SK-N-SH treated with all-trans-retinoic acid at 6 μM for 48 hours (cell line): ENCODE data around the gene DCLK1.

ENCODE experiments used
- ARNTL ChIP-seq: fragments of 450-650 bp; formaldehyde crosslinking; IDR thresholded peaks from 2 replicates; pipeline ENCODE4 v1.5.0; 2020; ENCODE audit warnings: low read depth, mild to moderate bottlenecking, moderate library complexity, borderline replicate concordance
- BACH2 ChIP-seq: fragments of 250-450 bp; sonication (Bioruptor Pico); IDR thresholded peaks from 2 replicates; pipeline ENCODE4 v1.9.0; 2021; ENCODE audit warnings: mild to moderate bottlenecking, borderline replicate concordance
- OSR1 ChIP-seq: fragments of 250-450 bp; sonication (Bioruptor Pico); IDR thresholded peaks from 2 replicates; pipeline ENCODE4 v1.8.0; 2022; ENCODE audit warnings: moderate library complexity, mild to moderate bottlenecking, inconsistent platforms
- ZC3H10 ChIP-seq: fragments of 250-450 bp; sonication (Bioruptor Pico); IDR thresholded peaks from 2 replicates; pipeline ENCODE4 v1.5.1; 2021; ENCODE audit warnings: mild to moderate bottlenecking, moderate library complexity
- ZNF8 ChIP-seq: fragments of 450-650 bp; formaldehyde crosslinking; IDR thresholded peaks from 2 replicates; pipeline ENCODE4 v1.5.0; 2020; ENCODE audit warnings: mild to moderate bottlenecking, moderate library complexity
- TF ChIP-seq, protein P1 (sequence below): fragments of 250-450 bp; sonication (Bioruptor Pico); IDR thresholded peaks from 2 replicates; pipeline ENCODE4 v1.8.0; 2021; ENCODE audit warnings: low read depth, mild to moderate bottlenecking, moderate library complexity, borderline replicate concordance

DNA sequence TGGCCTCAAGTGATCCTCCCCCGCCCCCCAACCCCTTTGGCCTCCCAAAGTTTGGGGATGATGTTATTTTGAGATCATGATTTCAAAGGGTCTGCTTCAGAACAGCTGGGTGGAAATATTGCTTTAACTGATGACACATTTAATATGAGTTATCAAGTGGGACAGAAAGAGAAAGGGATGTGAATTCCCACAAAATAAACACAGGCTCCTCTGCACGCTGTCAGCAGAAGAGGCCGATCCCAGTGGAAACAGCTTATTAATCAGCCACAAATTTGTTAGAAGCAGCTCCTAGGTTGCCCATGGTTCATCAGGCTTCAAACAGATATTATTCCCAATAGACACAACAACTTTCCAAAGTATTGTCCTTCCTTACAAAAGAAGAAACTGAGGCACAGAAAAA is 4.7 kb downstream of the DCLK1 start:
- no peak for TF ChIP-seq OSR1 (CRISPR knock-in tag)
- no peak for TF ChIP-seq ZNF8 (CRISPR knock-in tag)
- no peak for TF ChIP-seq ARNTL (CRISPR knock-in tag)
- no peak for TF ChIP-seq BACH2 (CRISPR knock-in tag)
- TF ChIP-seq, protein P1, sequence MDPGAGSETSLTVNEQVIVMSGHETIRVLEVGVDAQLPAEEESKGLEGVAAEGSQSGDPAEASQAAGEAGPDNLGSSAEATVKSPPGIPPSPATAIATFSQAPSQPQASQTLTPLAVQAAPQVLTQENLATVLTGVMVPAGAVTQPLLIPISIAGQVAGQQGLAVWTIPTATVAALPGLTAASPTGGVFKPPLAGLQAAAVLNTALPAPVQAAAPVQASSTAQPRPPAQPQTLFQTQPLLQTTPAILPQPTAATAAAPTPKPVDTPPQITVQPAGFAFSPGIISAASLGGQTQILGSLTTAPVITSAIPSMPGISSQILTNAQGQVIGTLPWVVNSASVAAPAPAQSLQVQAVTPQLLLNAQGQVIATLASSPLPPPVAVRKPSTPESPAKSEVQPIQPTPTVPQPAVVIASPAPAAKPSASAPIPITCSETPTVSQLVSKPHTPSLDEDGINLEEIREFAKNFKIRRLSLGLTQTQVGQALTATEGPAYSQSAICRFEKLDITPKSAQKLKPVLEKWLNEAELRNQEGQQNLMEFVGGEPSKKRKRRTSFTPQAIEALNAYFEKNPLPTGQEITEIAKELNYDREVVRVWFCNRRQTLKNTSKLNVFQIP (CRISPR knock-in tag), result no peak
- no peak for TF ChIP-seq ZC3H10
